Fibroblast of pulmonary artery (primary cell): ENCODE measurements around the gene ANKRD39.
A peak's percentile ranks its signal among the peaks of the same experiment; 100 is the strongest.

Source experiments
- DNase-seq: peaks from one replicate; pipeline ENCODE4 v3.0.0-alpha.2; 2010; ENCODE audit warnings: low read depth
- H3K4me3 ChIP-seq: replicated peaks from 2 replicates; pipeline ENCODE4 v1.5.1; 2011; ENCODE audit warnings: low read depth, mild to moderate bottlenecking, control low read depth, low read length, moderate library complexity
- TF ChIP-seq, protein P1 (sequence below): IDR thresholded peaks from 2 replicates; pipeline ENCODE4 v1.5.1; 2011; ENCODE audit warnings: mild to moderate bottlenecking, control low read depth, low read length, inconsistent platforms; ENCODE audit errors: missing control alignments

ANKRD39 gene

DNA sequence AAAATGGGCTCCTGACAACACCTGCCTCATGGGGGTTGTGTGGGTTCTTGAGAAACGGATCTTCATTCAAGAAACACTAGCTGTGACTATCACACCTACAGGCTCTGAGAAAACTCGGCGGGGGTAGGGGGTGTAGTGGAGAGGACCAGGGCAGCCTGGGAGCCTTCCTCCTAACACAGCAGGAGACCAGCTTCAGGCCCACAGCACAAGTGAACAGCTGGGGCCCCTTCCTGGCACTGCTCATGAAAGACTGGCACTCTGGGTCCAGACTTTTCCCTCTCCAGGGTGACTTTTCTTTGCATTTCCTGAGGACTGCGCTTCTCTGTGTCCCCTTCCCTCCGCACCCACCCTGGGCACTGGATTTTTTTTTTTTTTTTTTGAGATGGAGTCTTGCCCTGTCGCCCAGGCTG, 19.2 kb upstream of the ANKRD39 start:
- no peak overlapping the region for H3K4me3 ChIP-seq
- TF ChIP-seq, protein P1, sequence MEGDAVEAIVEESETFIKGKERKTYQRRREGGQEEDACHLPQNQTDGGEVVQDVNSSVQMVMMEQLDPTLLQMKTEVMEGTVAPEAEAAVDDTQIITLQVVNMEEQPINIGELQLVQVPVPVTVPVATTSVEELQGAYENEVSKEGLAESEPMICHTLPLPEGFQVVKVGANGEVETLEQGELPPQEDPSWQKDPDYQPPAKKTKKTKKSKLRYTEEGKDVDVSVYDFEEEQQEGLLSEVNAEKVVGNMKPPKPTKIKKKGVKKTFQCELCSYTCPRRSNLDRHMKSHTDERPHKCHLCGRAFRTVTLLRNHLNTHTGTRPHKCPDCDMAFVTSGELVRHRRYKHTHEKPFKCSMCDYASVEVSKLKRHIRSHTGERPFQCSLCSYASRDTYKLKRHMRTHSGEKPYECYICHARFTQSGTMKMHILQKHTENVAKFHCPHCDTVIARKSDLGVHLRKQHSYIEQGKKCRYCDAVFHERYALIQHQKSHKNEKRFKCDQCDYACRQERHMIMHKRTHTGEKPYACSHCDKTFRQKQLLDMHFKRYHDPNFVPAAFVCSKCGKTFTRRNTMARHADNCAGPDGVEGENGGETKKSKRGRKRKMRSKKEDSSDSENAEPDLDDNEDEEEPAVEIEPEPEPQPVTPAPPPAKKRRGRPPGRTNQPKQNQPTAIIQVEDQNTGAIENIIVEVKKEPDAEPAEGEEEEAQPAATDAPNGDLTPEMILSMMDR, result no peak
- no peak for DNase-seq

DNA sequence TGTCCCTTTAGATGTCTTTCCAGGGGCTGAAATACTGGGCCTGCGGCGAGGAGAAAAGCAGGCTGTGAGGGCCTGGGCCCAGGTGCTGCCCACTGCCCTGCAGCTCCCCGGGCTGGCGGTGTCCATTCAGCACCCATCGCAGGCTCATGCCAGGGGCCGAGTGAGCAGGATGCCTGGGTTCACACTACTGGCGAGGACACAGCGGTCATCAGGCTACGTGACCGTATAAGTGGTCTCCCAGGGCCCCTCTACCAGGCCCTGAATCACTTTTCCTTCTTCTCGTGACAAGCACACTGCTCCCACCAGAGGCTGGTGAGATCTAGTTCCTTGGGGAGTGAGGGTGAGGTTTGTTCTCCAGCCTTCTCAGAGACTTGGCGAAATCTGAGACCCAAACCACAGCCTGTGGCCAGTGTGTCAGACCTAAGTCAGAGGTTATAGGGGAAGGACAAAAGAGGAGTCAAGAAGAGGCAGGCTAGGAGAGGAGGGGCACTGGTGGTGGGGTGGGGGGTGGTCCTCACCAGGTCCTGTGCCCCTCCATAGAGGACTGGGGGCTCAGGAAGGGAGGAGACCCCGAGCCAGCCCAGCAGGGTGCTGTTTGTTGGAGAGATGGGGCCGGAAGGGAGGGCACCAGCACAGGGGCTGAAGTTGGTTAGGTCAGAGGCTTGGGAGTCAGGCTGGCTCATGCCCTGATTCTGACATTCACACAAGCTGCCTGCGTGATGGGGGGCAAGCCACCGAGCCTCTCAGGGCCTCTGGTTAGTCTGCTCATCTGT, 18.6 kb upstream of the ANKRD39 start:
- DNase-seq, result no peak
- TF ChIP-seq, protein P1, result no peak
- no peak overlapping the region for H3K4me3 ChIP-seq

DNA sequence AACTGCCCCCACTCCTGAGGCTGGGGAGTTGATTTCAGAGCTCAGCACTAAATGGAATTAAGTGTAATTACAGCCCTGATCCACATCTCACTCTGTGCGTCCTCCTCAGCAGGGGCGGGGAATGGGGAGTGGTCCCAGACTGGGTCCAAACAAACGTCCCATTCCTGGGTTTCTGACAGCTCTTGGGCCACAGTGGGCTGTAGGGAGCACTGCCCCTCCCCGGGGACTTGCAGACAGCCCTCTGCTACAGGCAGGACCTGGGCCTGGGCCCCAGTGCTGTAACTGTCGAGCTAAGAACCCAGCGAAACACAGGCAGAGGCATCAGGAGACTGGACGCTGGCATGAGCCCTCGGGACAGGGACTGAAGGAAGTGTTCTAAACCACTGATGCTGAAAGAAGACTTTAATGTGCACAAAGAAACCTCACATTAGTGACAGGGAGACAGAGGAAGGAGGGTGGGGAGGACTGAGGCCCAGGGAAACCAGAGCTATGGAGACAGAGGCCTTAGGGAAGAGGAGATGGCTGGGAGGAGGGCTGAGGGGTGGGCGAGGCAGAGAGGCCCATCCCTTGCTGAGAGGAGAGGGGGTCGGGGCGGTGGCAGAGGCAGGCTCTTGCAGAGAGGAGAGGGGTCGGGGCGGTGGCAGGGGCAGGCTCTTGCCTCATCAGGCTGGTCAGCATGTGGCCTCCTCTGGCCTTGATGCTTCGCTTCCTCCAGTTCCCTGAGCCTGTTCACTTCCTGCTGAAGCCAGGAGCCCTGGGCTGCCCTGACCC, 17.9 kb upstream of the ANKRD39 start:
- no peak for DNase-seq
- H3K4me3 ChIP-seq, result no peak overlapping the region
- TF ChIP-seq, protein P1, result no peak

DNA sequence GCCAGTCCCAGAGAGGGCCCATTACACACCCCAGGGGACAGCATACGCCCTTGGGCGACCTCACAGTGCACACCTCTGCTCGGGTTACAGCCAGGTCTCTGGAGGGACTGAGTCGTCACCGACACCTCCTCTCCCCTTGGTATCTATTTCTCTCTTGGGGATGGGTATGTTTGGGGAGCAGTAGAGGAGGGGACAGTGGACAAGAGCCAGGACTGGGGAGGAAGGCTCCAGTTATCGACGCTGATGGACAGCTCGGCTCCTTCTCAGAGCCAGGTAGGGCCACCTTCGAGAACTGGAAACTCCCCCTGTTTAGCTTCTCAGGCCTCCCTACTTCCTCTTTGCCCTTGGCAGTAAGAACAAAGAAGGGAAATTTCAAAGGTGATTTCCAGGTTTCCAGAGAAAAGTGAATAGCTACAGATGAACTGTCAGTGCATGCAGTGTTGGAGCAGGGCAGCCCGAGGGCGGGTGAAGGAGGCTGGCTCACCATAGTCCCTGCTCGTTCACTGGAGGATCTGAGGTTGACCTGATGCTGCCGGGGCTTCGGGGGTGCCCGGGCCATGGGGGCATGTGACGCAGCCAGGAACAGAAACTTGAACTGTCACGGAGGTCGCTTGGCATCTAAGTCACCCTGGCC, 16.5 kb upstream of the ANKRD39 start:
- no peak overlapping the region for H3K4me3 ChIP-seq
- TF ChIP-seq, protein P1, result no peak
- DNase-seq, result no peak

DNA sequence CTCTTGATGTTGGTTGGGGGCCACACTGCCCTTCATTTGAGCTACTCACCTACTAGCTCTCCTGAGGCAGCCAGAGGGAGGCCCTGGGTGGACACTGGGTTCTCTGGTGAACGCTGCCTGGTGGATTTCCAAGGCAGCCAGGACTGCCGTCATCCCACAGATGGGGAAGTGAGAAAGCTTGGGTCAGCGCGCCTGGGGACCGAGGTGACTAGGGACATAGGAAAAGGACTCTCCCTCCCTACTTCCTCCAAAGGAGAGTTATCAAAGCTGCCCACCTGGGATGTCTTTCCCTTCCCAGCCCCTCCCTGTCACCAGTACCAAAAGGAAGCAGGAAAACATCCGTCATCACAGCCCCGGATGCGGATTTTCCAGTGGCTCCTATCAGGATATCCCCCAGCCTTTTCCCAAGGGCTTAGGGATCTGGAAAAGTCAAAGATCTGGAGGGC, 15.9 kb upstream of the ANKRD39 start:
- no peak for DNase-seq
- TF ChIP-seq, protein P1, result no peak
- no peak overlapping the region for H3K4me3 ChIP-seq

DNA sequence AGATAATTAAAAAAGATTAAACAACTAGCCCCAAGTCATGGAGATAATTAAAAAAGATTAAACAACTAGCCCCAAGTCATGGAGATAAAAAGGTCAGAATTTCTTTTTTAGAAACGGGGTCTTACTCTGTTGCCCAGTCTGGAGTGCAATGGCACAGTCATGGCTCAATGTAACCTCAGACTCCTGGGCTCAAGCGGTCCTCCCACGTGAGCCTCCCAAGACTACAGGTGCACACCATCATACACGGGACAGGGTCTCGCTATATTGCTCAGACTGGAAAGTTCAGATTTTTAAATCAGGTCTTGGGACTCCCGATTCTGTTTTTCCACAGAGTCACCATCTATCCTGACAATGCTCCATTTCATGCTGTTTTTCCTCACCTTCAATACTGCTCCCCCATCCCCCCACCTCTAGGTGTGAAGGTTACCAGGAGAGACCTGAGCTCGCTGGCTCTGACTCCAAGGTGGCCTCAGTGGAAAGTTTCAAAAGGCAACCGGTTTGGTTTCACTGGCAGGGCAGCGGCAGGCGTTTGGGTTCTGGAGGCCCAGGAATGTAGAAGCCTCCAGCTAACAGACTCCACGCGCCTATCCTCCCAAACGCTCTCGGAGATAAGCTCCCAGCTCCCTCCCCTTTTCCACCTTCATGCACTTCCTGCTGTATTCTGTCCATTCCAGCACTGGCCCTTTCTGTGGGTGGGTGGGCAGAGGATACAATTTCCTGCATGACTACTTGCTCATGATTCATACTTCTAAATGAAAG, 15.0 kb upstream of the ANKRD39 start:
- TF ChIP-seq, protein P1, result no peak
- H3K4me3 ChIP-seq, result no peak overlapping the region
- peak; percentile 53 for DNase-seq
